GM18909 (cell line): ENCODE results near the gene AGXT.

Source experiments
- ATAC-seq: cut with Tn5 transposase; IDR thresholded peaks from one replicate; pipeline ENCODE4 v1.9.1; 2021; ENCODE audit warnings: mild to moderate bottlenecking; ENCODE audit not compliant: unreplicated experiment, poor library complexity

AGXT gene

DNA sequence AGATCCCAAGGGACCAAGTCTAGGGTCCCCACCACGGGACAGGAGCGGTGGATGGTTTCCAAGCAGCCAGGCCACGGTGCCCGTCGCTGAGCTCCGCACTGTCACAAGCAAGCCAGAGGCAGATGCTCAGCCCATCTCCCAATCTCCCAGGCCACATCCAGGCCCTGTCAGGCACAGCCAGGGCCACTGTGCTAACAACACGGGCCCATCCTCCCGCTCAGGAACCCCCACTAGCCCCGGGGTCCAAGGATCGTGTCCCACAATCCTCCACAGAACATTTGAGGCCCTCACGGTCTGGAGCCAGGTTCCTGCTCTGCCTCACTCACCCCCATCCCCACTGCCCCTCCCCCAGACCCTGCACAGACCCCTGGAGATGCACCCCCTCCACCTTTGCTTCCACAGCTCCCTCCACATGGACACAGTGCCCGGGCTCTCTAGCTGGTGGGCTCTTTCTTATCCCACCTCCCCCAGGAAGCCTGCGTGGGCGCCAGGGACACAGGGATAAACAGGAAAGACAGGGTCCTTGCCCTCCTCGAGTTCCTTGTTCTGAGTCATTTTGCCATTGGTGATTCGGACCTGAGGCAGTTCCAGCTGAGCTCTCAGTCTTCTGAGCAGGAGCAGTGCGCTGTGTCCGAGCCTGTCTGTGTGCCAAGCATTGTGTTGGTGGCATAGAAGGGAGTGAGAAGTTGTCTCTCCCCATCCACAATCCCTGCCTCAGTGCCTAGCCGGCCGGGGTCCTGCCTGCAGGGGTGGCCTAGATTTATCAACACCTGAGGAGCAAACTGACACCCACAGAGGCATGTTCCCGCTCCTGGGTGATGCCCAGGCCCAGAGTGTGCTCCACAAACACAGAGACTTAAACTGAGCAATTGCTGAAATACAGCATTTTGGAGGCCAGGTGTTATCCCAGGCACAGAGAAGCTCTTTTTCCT is 44.5 kb downstream of the AGXT start:
- no peak for ATAC-seq

GRCh38 chr2:240913810-240914644 is 45.4 kb downstream of the AGXT start:
- no peak for ATAC-seq

- ATAC-seq, result no peak
Measured at GRCh38 chr2:240914645-240915525, 46.3 kb downstream of the AGXT start.

DNA sequence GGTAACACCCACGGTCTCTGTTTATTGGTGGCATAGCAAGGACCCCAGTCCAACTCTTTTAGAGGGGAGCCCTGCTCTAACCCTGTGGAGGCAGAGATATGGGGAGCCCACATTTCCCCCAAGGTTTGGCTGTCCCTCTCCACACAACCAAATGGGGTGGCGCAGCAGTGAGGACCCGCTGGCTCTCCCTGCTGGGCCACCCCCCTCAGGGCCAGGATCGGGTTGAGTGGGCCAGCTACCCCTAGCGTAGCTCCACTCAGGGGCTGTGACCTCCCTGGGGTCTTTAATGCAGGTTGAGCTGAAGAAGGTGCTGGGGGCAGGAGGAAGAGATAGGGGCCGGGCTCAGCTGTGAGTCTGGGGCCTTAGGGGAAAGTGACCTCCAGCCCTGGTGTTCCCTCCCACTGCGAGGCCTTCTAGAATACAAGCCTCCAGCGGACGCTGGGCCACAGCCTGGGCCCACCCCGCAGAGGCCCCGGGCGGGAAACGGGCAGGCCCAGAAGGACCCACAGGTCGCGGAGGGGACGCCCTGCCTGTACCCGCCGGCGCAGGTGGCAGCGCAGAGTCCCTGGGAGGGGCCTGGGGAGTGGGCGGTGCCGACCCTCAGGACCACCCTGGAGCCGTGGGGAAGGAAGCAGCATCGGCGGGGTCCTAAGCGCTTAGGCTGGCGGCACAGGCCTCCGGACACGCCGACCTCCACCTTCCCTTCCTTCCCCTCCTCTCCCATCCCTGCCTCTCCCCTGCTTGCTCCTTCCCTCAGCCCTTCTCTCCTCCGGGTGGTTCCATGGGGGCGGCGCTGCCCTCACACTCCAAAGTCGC is 47.1 kb downstream of the AGXT start:
- ATAC-seq, result no peak

DNA sequence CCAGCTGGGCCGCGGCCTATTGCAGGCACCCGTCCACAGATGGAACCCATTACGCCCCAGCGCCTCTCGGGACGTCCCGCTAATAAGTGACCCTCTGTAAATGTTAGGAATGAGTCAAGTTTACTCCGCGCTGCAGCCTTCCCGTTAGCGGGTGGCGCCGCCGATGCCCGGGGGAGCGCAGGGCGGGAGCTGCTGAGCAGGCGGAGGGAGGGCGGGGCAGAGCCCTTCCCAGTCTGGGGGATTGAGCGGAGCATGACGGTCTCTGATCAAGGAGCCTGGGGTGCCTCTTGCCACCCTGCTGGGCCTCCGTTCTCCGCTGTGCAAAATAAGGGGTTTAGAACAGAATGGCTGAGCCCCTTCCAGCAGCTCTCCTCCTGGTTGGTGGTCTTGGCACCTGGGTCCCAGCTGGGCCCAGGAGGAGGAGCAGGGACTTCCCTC is 48.0 kb downstream of the AGXT start:
- no peak for ATAC-seq

- ATAC-seq, result no peak
Measured at GRCh38 chr2:240917009-240917683, 48.5 kb downstream of the AGXT start.

GRCh38 chr2:240917684-240918257 is 49.1 kb downstream of the AGXT start:
- ATAC-seq, result no peak

- ATAC-seq, result no peak
Measured at GRCh38 chr2:240918258-240919091, 49.9 kb downstream of the AGXT start.

DNA sequence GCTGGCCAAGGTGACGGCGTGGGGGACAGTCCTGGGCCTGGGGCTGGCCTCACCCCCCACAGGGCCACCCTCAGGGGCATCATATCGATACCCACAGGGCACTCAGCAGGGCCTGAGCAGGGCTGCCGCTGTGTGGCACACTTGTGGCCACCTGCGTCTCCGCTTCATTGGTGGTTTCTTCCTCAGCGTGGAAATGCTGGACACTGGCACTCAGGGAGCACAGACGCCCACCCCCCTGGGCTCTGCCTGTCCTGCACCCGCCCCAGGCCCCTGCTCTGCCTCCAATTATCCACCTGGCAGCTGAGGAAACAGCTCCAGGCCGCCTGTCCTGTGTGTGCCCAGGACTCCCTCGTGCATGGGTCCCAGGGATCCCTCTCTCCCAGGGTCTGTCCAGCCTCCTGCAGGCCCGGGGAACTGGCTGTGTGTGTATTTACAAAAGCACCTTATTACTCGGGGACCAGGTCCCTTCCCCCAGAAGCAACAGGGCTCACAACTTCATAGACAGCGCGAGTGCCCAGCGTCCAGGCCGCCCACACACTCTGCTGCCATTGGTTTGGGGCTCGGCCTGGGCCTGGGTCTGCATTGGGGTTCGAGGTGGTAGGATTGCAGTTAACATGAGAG is 50.6 kb downstream of the AGXT start:
- no peak for ATAC-seq

DNA sequence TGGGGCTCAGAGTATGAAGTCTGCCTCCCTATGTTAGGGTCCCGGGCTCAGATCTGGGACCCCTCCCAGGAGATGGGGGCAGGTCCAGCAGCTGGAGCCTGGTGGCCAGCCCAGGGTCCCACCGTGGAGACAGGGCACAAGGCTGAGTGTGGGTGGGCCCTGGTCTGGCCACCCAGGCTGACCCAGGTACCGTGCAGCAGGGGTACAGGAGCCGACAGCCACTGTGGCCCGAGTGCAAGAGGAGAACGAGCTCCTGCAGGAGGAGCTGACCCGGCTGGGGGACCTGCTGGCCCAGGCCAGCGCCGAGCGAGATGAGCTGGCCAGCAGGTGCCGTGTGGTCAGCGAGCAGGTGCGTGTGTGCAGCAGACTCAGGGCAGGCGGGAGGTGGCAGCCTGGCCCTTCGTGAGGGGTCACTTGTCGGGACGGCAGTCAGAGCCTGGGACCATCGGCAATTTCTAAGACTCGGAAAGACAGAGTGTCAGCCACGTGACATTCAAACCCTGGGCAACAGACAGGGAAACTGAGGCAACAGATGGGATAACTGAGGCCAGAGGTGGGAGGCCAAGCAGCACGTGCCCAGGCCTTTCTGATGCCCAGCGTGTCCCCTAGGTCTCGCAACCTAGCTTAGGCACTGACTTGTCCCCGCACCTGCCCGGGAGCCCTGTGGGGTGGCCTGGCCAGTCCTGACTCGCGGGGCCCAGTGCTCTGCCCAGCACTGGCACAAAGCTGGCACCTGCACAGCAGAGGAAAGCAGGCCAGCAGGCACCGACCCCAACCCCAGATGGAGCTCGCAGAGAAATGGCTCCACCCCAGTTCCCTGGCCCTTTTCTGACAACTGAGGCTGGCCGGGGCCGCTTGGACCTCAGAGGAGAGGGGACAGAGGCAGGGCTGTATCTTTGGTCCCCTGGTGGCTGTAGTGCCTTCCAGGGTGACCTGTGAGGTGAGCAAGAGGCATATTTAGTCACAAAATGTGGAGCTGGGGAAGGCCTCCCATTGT is 51.5 kb downstream of the AGXT start:
- ATAC-seq, result no peak

GRCh38 chr2:240920783-240921231 is 52.2 kb downstream of the AGXT start:
- no peak for ATAC-seq

DNA sequence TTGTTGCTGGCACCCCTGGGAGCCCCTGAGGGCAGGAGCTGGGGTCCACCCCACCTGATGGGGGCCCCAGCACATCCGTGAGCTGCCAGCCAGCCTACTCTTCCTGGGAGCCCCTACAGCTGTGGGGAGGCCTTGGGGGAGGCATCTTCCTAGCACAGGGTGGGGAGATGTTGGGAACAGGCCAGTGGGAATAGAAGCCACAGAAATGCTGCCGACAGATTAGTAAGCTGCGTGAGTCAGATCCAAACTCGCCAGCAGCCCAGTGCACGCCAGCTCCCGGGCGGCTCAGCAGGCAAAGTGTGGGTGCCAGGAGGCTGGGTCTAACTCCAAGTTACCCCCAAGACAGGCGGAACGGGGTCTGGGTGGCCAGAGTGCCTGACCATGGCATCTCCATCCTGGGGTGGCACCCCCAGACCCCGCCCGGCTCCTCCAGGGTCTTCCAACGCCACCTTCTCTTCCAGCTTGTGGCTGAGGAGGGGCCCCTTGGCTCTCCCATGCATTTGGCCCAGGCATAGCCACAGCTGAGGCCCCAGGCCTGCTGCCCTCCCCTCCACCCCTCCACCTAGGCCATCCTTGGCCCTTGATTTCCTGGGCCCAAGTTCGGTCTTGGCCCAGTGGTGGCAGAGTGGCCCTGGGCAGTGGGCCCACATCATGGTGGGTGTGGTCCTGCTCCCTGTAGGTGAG is 52.8 kb downstream of the AGXT start:
- ATAC-seq, result no peak

DNA sequence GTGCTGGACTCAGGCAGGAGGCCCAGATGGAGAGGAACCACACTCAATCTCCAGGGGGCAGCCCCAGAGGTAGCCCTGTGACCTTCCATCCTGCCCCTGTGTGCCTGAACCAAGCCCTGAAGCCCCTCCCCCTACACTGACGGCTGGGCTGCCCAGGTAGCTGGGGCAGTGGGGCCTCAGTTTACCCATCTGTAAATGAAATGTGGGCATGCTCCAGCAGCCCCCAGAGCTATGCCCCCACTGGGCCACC is 53.3 kb downstream of the AGXT start:
- ATAC-seq, result no peak

GRCh38 chr2:240922245-240922981 is 53.8 kb downstream of the AGXT start:
- no peak for ATAC-seq

GRCh38 chr2:240922982-240923537 is 54.4 kb downstream of the AGXT start:
- no peak for ATAC-seq
